Testis (tissue), 2 donors: ENCODE measurements around the gene IL1RAPL1.

Experiments
- POLR2A ChIP-seq: fragments of 450-650 bp; IDR thresholded peaks from one replicate; pipeline ENCODE4 v1.6.1; 2017; ENCODE audit warnings: antibody characterized with exemption, mild to moderate bottlenecking, moderate library complexity
- TF ChIP-seq, protein P1 (sequence below), 3 experiments: fragments of 450-650 bp in 2 of 3; fragments of 200-600 bp in 1 of 3; sonication (generic) in 1 of 3; IDR thresholded peaks; one replicate each; pipeline ENCODE4 v1.5.1; 2016 to 2019; ENCODE audit warnings: antibody characterized with exemption in 3 of 3, mild to moderate bottlenecking in 2 of 3, moderate library complexity in 1 of 3

DNA sequence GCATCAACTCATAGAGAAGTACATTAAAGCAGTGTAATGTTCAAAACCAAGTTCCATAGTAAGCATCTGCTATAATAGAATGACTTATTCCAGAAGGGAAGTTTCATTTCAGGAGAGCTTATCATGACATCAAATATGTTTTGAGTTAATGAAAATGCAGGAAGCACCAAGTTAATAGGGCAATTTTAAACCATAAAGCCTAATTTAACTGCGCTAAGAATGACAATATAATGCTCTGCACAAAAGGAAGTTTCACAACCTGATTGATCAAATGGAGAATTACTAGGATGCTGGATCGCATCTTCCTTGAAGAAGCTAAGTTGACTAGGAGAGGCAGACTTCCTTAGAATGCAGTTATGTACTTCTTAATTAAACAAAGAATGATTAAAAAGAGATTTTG, 1211.2 kb downstream of the IL1RAPL1 start:
- TF ChIP-seq, protein P1, sequence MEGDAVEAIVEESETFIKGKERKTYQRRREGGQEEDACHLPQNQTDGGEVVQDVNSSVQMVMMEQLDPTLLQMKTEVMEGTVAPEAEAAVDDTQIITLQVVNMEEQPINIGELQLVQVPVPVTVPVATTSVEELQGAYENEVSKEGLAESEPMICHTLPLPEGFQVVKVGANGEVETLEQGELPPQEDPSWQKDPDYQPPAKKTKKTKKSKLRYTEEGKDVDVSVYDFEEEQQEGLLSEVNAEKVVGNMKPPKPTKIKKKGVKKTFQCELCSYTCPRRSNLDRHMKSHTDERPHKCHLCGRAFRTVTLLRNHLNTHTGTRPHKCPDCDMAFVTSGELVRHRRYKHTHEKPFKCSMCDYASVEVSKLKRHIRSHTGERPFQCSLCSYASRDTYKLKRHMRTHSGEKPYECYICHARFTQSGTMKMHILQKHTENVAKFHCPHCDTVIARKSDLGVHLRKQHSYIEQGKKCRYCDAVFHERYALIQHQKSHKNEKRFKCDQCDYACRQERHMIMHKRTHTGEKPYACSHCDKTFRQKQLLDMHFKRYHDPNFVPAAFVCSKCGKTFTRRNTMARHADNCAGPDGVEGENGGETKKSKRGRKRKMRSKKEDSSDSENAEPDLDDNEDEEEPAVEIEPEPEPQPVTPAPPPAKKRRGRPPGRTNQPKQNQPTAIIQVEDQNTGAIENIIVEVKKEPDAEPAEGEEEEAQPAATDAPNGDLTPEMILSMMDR (IDR thresholded peaks at IDR 0.05): no peak
- TF ChIP-seq POLR2A: no peak
